HUES48 (cell line): ENCODE data around the gene GAS7.
"Not testable (repeated sequence)": the region's sequence is repeated elsewhere in the genome, so short reads cannot be mapped to it uniquely, and the experiment has no call there.

ENCODE experiments used
- H3K27ac ChIP-seq: one replicate; pipeline ENCODE4 v1.7.0; 2013; ENCODE audit warnings: low read depth, low read length, inconsistent platforms
- H3K27me3 ChIP-seq: 2 replicates; pipeline ENCODE4 v1.6.1; 2013; ENCODE audit warnings: mild to moderate bottlenecking, low read length; ENCODE audit not compliant: control insufficient read depth, insufficient read depth
- H3K36me3 ChIP-seq: 2 replicates; pipeline ENCODE4 v1.6.1; 2013; ENCODE audit warnings: low read length; ENCODE audit not compliant: control insufficient read depth, insufficient read depth
- H3K4me1 ChIP-seq: 2 replicates; pipeline ENCODE4 v1.6.1; 2013; ENCODE audit warnings: mild to moderate bottlenecking, low read length; ENCODE audit not compliant: control insufficient read depth, insufficient read depth
- H3K4me3 ChIP-seq: 2 replicates; pipeline ENCODE4 v1.5.1; 2013; ENCODE audit warnings: mild to moderate bottlenecking, low read depth, low read length
- H3K9ac ChIP-seq: 2 replicates; pipeline ENCODE4 v1.6.1; 2013; ENCODE audit warnings: mild to moderate bottlenecking, low read depth, low read length, moderate library complexity
- H3K9me3 ChIP-seq: 2 replicates; pipeline ENCODE4 v1.6.1; 2013; ENCODE audit warnings: low read length; ENCODE audit not compliant: control insufficient read depth, insufficient read depth

GAS7 gene

GRCh38 chr17:10018461-10018891 is 179.9 kb downstream of the GAS7 start:
- Histone ChIP-seq H3K4me1 (peaks cover 13% of the 10 kb centered on the region), H3K9me3 (no peaks in the 10 kb centered on the region), H3K36me3 (no peaks in the 10 kb centered on the region), H3K27ac (no peak overlapping the region), H3K27me3 (no peaks in the 10 kb centered on the region), H3K4me3 (no peak overlapping the region), H3K9ac (no peak overlapping the region)

- H3K4me1 ChIP-seq: peaks cover 13% of the 10 kb centered on the region
- H3K9me3 ChIP-seq, H3K27me3 ChIP-seq, H3K27ac ChIP-seq, H3K9ac ChIP-seq, H3K4me3 ChIP-seq, H3K36me3 ChIP-seq: not testable (repeated sequence)
These were observed 181.3 kb downstream of the GAS7 start for GRCh38 chr17:10016958-10017570.

GRCh38 chr17:10013365-10014112 is 184.9 kb downstream of the GAS7 start:
- H3K27me3 ChIP-seq: no peaks in the 10 kb centered on the region
- H3K36me3 ChIP-seq: no peaks in the 10 kb centered on the region
- no peak overlapping the region for H3K9ac ChIP-seq
- H3K27ac ChIP-seq: no peak overlapping the region
- no peak overlapping the region for H3K4me3 ChIP-seq
- no peaks in the 10 kb centered on the region for H3K9me3 ChIP-seq
- peaks cover 7% of the 10 kb centered on the region for H3K4me1 ChIP-seq

- Histone ChIP-seq H3K4me1 (peaks cover 7% of the 10 kb centered on the region; the same call in 1 of the 2 replicates), H3K27me3 (no peaks in the 10 kb centered on the region), H3K36me3 (no peaks in the 10 kb centered on the region), H3K4me3 (no peak overlapping the region), H3K27ac (no peak overlapping the region), H3K9me3 (no peaks in the 10 kb centered on the region), H3K9ac (no peak overlapping the region)
These were observed 187.7 kb downstream of the GAS7 start for GRCh38 chr17:10010752-10011151.

- H3K27me3 ChIP-seq: no peaks in the 10 kb centered on the region
- H3K9ac ChIP-seq: no peak overlapping the region
- no peak overlapping the region for H3K4me3 ChIP-seq
- no peaks in the 10 kb centered on the region for H3K36me3 ChIP-seq
- no peak overlapping the region for H3K27ac ChIP-seq
- H3K9me3 ChIP-seq: no peaks in the 10 kb centered on the region
- H3K4me1 ChIP-seq: no peaks in the 10 kb centered on the region
These were observed 194.7 kb downstream of the GAS7 start for GRCh38 chr17:10003705-10004104.

GRCh38 chr17:10002567-10003360 is 195.6 kb downstream of the GAS7 start:
- H3K9ac ChIP-seq: not testable (repeated sequence)

GRCh38 chr17:10001306-10001873 is 197.0 kb downstream of the GAS7 start:
- Histone ChIP-seq H3K36me3 (no peaks in the 10 kb centered on the region), H3K9ac (no peak overlapping the region), H3K27ac (no peak overlapping the region), H3K4me3 (no peak overlapping the region), H3K9me3 (no peaks in the 10 kb centered on the region), H3K4me1 (no peaks in the 10 kb centered on the region), H3K27me3 (no peaks in the 10 kb centered on the region)

More at GRCh38 chr17:10002567-10003360, 195.6 kb downstream of the GAS7 start:
- H3K9me3 ChIP-seq, H3K27me3 ChIP-seq, H3K36me3 ChIP-seq, H3K4me1 ChIP-seq, H3K27ac ChIP-seq, H3K4me3 ChIP-seq: not testable (repeated sequence)

GRCh38 chr17:9999919-10000695 is 198.3 kb downstream of the GAS7 start:
- Histone ChIP-seq H3K9me3 (no peaks in the 10 kb centered on the region), H3K9ac (no peak overlapping the region), H3K36me3 (no peaks in the 10 kb centered on the region), H3K4me3 (no peak overlapping the region), H3K4me1 (no peaks in the 10 kb centered on the region), H3K27ac (no peak overlapping the region), H3K27me3 (no peaks in the 10 kb centered on the region)

GRCh38 chr17:9998060-9998459 is 200.3 kb downstream of the GAS7 start:
- no peak overlapping the region for H3K27ac ChIP-seq
- H3K27me3 ChIP-seq: no peaks in the 10 kb centered on the region
- no peaks in the 10 kb centered on the region for H3K9me3 ChIP-seq
- no peak overlapping the region for H3K4me3 ChIP-seq
- no peaks in the 10 kb centered on the region for H3K36me3 ChIP-seq
- H3K4me1 ChIP-seq: no peaks in the 10 kb centered on the region
- no peak overlapping the region for H3K9ac ChIP-seq

- H3K4me1 ChIP-seq: no peaks in the 10 kb centered on the region
- no peaks in the 10 kb centered on the region for H3K36me3 ChIP-seq
- no peak overlapping the region for H3K4me3 ChIP-seq
- no peaks in the 10 kb centered on the region for H3K27me3 ChIP-seq
- H3K27ac ChIP-seq: no peak overlapping the region
- no peaks in the 10 kb centered on the region for H3K9me3 ChIP-seq
- no peak overlapping the region for H3K9ac ChIP-seq
These were observed 203.6 kb downstream of the GAS7 start for GRCh38 chr17:9994761-9995160.
